ENCODE data around the gene ERGIC1. TPM values are rescaled to one million over a fixed set of nuclear protein-coding genes. Genes with fewer than 3 reads are reported as not detected.

The ERGIC1 gene
- total and polyA plus RNA-seq, 2 experiments from 2014 or later: 25.2 to 92.2 TPM

- Histone ChIP-seq H3K4me1 (ENCODE audit: insufficient read depth) (no peaks in the 10 kb centered on the region), H3K4me3 (no peak overlapping the region), H3F3A (replicated peaks; ENCODE audit: low read depth) (0 out of 2 replicates have a peak, but pooled peaks cover under 1% of the 10 kb centered on the region), H3K9me2 (ENCODE audit: insufficient read depth) (no peaks in the 10 kb centered on the region), H3K36me3 (ENCODE audit: insufficient read depth) (peaks cover 5% of the 10 kb centered on the region), H3K27me3 (ENCODE audit: insufficient read depth) (no peaks in the 10 kb centered on the region), H3K27ac (ENCODE audit: low read depth) (no peak overlapping the region), H4K20me1 (replicated peaks; ENCODE audit: insufficient read depth) (peaks cover 15% of the 10 kb centered on the region), H2AFZ (no peak overlapping the region), H3K79me2 (replicated peaks; ENCODE audit: insufficient read depth) (no peaks in the 10 kb centered on the region), H3K4me2 (no peak overlapping the region)
- peaks cover 67% of the 10 kb centered on the region for H3K36me3 Mint-ChIP-seq (ENCODE audit: low read depth)
- DNase-seq (ENCODE audit: low spot score): no peak
- H3K4me1 Mint-ChIP-seq: peaks cover 2% of the 10 kb centered on the region; the same call in 1 of the 3 replicates
- ATAC-seq: no peak
- peaks cover 6% of the 10 kb centered on the region for H3K27me3 Mint-ChIP-seq (ENCODE audit: insufficient read depth, low read depth, poor library complexity)
- no peaks in the 10 kb centered on the region for H3K9me3 Mint-ChIP-seq
- H3K27ac Mint-ChIP-seq: no peak overlapping the region
- no peak overlapping the region for H3K4me3 Mint-ChIP-seq
- no peak for TF ChIP-seq ZNF114 (CRISPR knock-in tag; IDR thresholded peaks at IDR 0.05)
- TF ChIP-seq CREB1 (CRISPR knock-in tag; IDR thresholded peaks at IDR 0.05; ENCODE audit: low read depth): no peak
- TF ChIP-seq ZNF331 (CRISPR knock-in tag; IDR thresholded peaks at IDR 0.05; ENCODE audit: low read depth): no peak
- TF ChIP-seq POLR2AphosphoS5 (IDR thresholded peaks at IDR 0.05; ENCODE audit: low read depth): no peak
- no peak for TF ChIP-seq ETS1 (IDR thresholded peaks at IDR 0.05)
- no peak for TF ChIP-seq NANOG (IDR thresholded peaks at IDR 0.05; ENCODE audit: borderline replicate concordance)
- TF ChIP-seq ZNF462 (CRISPR knock-in tag; IDR thresholded peaks at IDR 0.05): no peak
- TF ChIP-seq JUNB (IDR thresholded peaks at IDR 0.05; ENCODE audit: unreplicated experiment): no peak
These were observed 102.3 kb downstream of the ERGIC1 start for GRCh38 chr5:172936401-172936800.
